Mammary epithelial cell (primary cell): ENCODE measurements around the gene MID1.

Source experiments
- EZH2 ChIP-seq: IDR thresholded peaks from 2 replicates; pipeline ENCODE4 v1.6.1; 2012; ENCODE audit warnings: low read length, inconsistent platforms, borderline replicate concordance
- TF ChIP-seq, protein P1 (sequence below), 2 donors: IDR thresholded peaks in 1 of 2; conservative IDR thresholded peaks in 1 of 2; 2 replicates each; pipeline ENCODE4 v1.5.1; 2011 to 2012; ENCODE audit warnings: inconsistent platforms in 2 of 2, low read length in 2 of 2, mild to moderate bottlenecking in 2 of 2, control low read depth in 1 of 2, low read depth in 1 of 2; ENCODE audit not compliant: insufficient read depth in 1 of 2; ENCODE audit errors: extremely low read depth in 1 of 2

DNA sequence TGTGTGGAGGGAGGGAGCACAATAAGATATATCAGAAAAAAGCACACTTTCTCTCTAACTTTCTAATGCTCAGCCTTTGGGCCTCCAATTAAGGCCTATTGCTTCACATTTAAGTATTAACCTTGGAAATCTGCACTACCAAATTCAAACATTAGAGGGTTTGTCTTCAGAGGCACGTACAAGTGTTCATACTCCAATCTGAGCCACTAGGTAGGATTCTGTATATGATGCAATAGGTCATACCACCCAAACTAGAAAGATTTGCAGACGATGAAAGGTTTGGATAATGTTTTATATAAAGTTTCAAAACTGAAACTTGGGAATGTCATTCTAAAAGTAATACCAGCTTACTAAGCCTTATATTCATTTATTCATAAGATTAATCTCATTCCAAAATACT, 106.4 kb downstream of the MID1 start:
- TF ChIP-seq, protein P1, sequence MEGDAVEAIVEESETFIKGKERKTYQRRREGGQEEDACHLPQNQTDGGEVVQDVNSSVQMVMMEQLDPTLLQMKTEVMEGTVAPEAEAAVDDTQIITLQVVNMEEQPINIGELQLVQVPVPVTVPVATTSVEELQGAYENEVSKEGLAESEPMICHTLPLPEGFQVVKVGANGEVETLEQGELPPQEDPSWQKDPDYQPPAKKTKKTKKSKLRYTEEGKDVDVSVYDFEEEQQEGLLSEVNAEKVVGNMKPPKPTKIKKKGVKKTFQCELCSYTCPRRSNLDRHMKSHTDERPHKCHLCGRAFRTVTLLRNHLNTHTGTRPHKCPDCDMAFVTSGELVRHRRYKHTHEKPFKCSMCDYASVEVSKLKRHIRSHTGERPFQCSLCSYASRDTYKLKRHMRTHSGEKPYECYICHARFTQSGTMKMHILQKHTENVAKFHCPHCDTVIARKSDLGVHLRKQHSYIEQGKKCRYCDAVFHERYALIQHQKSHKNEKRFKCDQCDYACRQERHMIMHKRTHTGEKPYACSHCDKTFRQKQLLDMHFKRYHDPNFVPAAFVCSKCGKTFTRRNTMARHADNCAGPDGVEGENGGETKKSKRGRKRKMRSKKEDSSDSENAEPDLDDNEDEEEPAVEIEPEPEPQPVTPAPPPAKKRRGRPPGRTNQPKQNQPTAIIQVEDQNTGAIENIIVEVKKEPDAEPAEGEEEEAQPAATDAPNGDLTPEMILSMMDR (conservative IDR thresholded peaks at IDR 0.05 in 1 of 2, IDR thresholded peaks at IDR 0.05 in 1 of 2; ENCODE audit: extremely low read depth in 1 of 2, insufficient read depth in 1 of 2, low read depth in 1 of 2, low read length in 2 of 2): no peak
- no peak for TF ChIP-seq EZH2
